ENCODE data around the gene MRPL39. TPM values are rescaled to one million over a fixed set of nuclear protein-coding genes. Genes with fewer than 3 reads are reported as not detected.

Gene MRPL39
- total and polyA plus RNA-seq, 2 donors (not counting 3 experiments of a cell fraction or from before 2014, with no cell fraction given), result 10.4 to 25.2 TPM

- no peak overlapping the region for H3K27ac ChIP-seq (ENCODE audit: insufficient read depth, low read depth, low read length)
- no peak for FAIRE-seq
- peaks cover 24% of the 10 kb centered on the region for H3K4me1 ChIP-seq (ENCODE audit: control insufficient read depth, extremely low read depth, insufficient read depth, low read length)
- no peaks in the 10 kb centered on the region for H3K9me1 ChIP-seq (replicated peaks; ENCODE audit: control insufficient read depth, extremely low read depth, insufficient read depth, low read length)
- TF ChIP-seq MYC (IDR thresholded peaks at IDR 0.05; ENCODE audit: low read depth, low read length), result no peak
- no peak for TF ChIP-seq CTCF (IDR thresholded peaks at IDR 0.05; ENCODE audit: extremely low read depth in 1 of 2, insufficient read depth in 1 of 2, low read depth in 1 of 2, low read length in 2 of 2)
- TF ChIP-seq POLR2A (IDR thresholded peaks at IDR 0.05; ENCODE audit: low read depth, low read length), result no peak
- TF ChIP-seq MAX (IDR thresholded peaks at IDR 0.05; ENCODE audit: insufficient read depth, insufficient read length), result no peak
- TF ChIP-seq JUN (IDR thresholded peaks at IDR 0.05; ENCODE audit: borderline replicate concordance, insufficient read depth, insufficient read length, low read depth), result no peak
- POLR2A ChIA-PET, result no interaction called here
- DNase-seq (ENCODE audit: low read depth, low spot score), result no peak
- dilution Hi-C loops (cut with MboI; ENCODE audit: extremely low pct_ligation_motif_present, low sequenced_read_pairs), result no loop called here
- no peaks in the 10 kb centered on the region for H3K36me3 ChIP-seq (ENCODE audit: control insufficient read depth in 2 of 2, extremely low read depth in 1 of 2, insufficient read depth in 2 of 2, low read length in 2 of 2)
- CTCF ChIA-PET, result interaction anchor here (2.0 kb wide), 1 partner anchor 14 kb away, joined by 7 read pairs; no protein-coding TSS in a partner anchor
- H3K27me3 ChIP-seq (ENCODE audit: control insufficient read depth in 2 of 2, insufficient read depth in 2 of 2, low read length in 2 of 2), result no peaks in the 10 kb centered on the region
- no peaks in the 10 kb centered on the region for H3K9me3 ChIP-seq (replicated peaks; ENCODE audit: control insufficient read depth, insufficient read depth, low read length)
- no peaks in the 10 kb centered on the region for H4K20me1 ChIP-seq (replicated peaks; ENCODE audit: control insufficient read depth, extremely low read depth, insufficient read depth, low read length)
- BruUV-seq (replicated peaks), result no TSS peak
- H3K4me3 ChIP-seq (replicated peaks in 1 of 3; ENCODE audit: insufficient read depth in 1 of 3, low read depth in 1 of 3, low read length in 3 of 3), result no peak overlapping the region
- peaks cover 33% of the 10 kb centered on the region for H3K79me2 ChIP-seq (ENCODE audit: control insufficient read depth, insufficient read depth, low read length)
- H2AFZ ChIP-seq (ENCODE audit: low read depth, low read length), result no peak overlapping the region
- no peak overlapping the region for H3K4me2 ChIP-seq (ENCODE audit: insufficient read depth, low read length)
- H3K9ac ChIP-seq (replicated peaks; ENCODE audit: extremely low read depth, insufficient read depth, low read length), result no peak overlapping the region
- intact Hi-C loops (cut with micrococcal nuclease), result loop anchor here (5.0 kb wide), 1 partner anchor 208 kb away; no protein-coding TSS in a partner anchor
Measured at GRCh38 chr21:25560271-25560685, 47.0 kb downstream of the MRPL39 start.

GRCh38 chr21:25559746-25560145, 47.5 kb downstream of the MRPL39 start:
- H3K79me2 ChIP-seq (ENCODE audit: control insufficient read depth, insufficient read depth, low read length), result peaks cover 28% of the 10 kb centered on the region
- H3K36me3 ChIP-seq (ENCODE audit: control insufficient read depth in 2 of 2, extremely low read depth in 1 of 2, insufficient read depth in 2 of 2, low read length in 2 of 2), result no peaks in the 10 kb centered on the region
- dilution Hi-C loops (cut with MboI; ENCODE audit: extremely low pct_ligation_motif_present, low sequenced_read_pairs) (no loop called here), intact Hi-C loops (cut with micrococcal nuclease) (loop anchor here (5.0 kb wide), 1 partner anchor 207 kb away; no protein-coding TSS in a partner anchor)
- no peak overlapping the region for H3K9ac ChIP-seq (replicated peaks; ENCODE audit: extremely low read depth, insufficient read depth, low read length)
- no peak overlapping the region for H2AFZ ChIP-seq (ENCODE audit: low read depth, low read length)
- peaks cover 24% of the 10 kb centered on the region for H3K4me1 ChIP-seq (ENCODE audit: control insufficient read depth, extremely low read depth, insufficient read depth, low read length)
- H3K27ac ChIP-seq (ENCODE audit: insufficient read depth, low read depth, low read length), result no peak overlapping the region
- DNase-seq (ENCODE audit: low read depth, low spot score), result no peak
- FAIRE-seq, result no peak
- H3K9me3 ChIP-seq (replicated peaks; ENCODE audit: control insufficient read depth, insufficient read depth, low read length), result no peaks in the 10 kb centered on the region
- H3K4me3 ChIP-seq (replicated peaks in 1 of 3; ENCODE audit: insufficient read depth in 1 of 3, low read depth in 1 of 3, low read length in 3 of 3), result no peak overlapping the region
- no peaks in the 10 kb centered on the region for H3K9me1 ChIP-seq (replicated peaks; ENCODE audit: control insufficient read depth, extremely low read depth, insufficient read depth, low read length)
- no peak overlapping the region for H3K4me2 ChIP-seq (ENCODE audit: insufficient read depth, low read length)
- TF ChIP-seq FOS (IDR thresholded peaks at IDR 0.05; ENCODE audit: borderline replicate concordance, insufficient read depth, low read length) (no peak), POLR2AphosphoS5 (IDR thresholded peaks at IDR 0.05; ENCODE audit: insufficient read depth, low read depth, low read length) (no peak), EZH2 (IDR thresholded peaks at IDR 0.05; ENCODE audit: borderline replicate concordance, low read depth, low read length, severe bottlenecking) (no peak), POLR2A (IDR thresholded peaks at IDR 0.05; ENCODE audit: low read depth, low read length) (no peak), GATA2 (IDR thresholded peaks at IDR 0.05; ENCODE audit: insufficient read depth, insufficient read length, low read depth, low read length) (no peak), MAX (IDR thresholded peaks at IDR 0.05; ENCODE audit: insufficient read depth, insufficient read length) (no peak), MYC (IDR thresholded peaks at IDR 0.05; ENCODE audit: low read depth, low read length) (no peak), JUN (IDR thresholded peaks at IDR 0.05; ENCODE audit: borderline replicate concordance, insufficient read depth, insufficient read length, low read depth) (no peak)
- no peaks in the 10 kb centered on the region for H4K20me1 ChIP-seq (replicated peaks; ENCODE audit: control insufficient read depth, extremely low read depth, insufficient read depth, low read length)
- ChIA-PET CTCF (interaction anchor here (1.6 to 2.0 kb wide), 2 partner anchors 14 kb away, joined by 5 to 7 read pairs; no protein-coding TSS in a partner anchor), POLR2A (no interaction called here)
- BruUV-seq (replicated peaks), result no TSS peak
- H3K27me3 ChIP-seq (ENCODE audit: control insufficient read depth in 2 of 2, insufficient read depth in 2 of 2, low read length in 2 of 2), result no peaks in the 10 kb centered on the region

Measured in endothelial cell of umbilical vein (primary cell).